HG03039 (cell line): ENCODE measurements around the gene MUSK.
"Not testable (repeated sequence)": the region's sequence is repeated elsewhere in the genome, so short reads cannot be mapped to it uniquely, and the experiment has no call there.

Experiments used
- ATAC-seq: cut with Tn5 transposase; IDR thresholded peaks from one replicate; pipeline ENCODE4 v1.9.1; 2021; ENCODE audit warnings: mild to moderate bottlenecking, moderate library complexity; ENCODE audit not compliant: unreplicated experiment

Gene MUSK

DNA sequence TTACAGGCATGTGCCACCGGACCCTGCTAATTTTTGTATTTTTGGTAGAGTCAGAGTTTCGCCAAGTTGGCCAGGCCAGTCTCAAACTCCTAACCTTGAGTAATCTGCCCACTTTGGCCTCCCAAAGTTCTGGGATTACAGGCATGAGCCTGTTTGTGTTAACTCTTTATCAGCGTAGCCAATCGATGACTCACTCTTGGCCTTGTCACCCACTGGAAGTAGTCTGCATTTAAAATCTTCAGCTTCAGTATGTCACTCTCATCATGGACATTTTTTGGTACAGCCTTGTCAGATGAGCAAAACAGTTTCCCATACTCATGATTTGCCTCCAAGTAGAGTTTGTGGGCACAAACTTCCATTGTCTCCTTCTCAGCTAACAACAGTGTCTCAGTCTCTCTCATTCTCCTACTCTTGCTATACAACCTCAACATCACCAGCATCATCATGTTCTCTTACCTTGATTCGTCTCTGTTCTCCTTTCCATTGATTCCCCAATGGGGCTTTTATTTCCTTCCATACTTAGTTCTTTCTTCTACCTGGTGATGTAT lies 22.5 kb downstream of the MUSK start:
- no peak for ATAC-seq

DNA sequence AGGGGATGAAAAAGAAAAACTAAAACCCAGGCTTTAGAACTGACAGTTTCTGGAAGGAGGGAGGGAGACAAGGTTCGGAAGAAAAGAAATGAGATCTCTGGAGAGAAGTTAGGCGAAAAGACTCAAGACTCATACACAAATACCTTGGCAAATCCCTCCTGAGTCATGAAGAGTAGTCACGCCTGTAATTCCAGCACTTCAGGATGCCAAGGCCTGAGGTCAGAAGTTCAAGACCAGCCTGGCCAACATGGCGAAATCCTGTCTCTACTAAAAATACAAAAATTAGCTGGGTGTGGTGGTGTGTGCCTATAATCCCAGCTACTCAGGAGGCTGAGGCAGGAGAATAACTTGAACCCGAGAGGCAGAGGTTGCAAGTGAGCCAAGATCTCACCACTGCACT lies 27.3 kb downstream of the MUSK start:
- ATAC-seq = not testable (repeated sequence)

DNA sequence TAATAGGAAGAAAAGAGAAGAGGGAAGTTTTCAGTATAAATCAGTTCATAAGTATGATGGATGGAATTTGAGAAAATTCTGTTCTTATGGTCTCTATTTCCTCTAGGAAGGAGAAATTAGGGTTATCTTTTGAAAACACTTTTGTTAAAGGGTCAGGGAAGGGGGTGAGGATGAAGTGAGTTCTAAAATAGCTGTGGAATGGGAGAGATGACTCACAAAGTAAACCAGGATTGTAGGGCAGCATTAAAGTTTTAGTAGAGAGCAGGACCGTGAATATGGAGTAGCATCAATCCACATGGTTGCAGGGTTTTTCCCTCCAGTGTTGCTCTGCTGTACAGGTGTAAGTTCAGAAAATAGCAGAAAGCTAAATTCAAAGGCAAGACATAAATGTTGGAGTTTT lies 32.4 kb downstream of the MUSK start:
- no peak for ATAC-seq

DNA sequence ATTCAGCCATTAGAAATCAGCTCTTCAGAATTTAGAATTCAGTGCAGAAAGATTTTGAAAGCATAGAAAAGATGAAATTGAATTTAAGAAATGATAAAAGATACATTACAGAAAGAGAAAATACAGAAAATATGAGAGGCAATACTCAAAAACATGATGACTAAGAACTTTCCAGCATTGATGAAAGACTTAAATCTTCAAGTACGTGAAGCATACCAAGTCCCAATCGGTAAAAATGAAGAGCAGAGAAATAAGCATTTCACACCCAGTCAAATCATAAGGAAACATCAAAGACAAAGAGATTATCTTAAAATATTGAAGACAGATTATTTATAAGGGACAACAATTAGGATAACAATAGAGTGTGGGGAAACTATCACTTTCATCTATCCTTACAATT lies 35.1 kb downstream of the MUSK start:
- ATAC-seq = no peak

DNA sequence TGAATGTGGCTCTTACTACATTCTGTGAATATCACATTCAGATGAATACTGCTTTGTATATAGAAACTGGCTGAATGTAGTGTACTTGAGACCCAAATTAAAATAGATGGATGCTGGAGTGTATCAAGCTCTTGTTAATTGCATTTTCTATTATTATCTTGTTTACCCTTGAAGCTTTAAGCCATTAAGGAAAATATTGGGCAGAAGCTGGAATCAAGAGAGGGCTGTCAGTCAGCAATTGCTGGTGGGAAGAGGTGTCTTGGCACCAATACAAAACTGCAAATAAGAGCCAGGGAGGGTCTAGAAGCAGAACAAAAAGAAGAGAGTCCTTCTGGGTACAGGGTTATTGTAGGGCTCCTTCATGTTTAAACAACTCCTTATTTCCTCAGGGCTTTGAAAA lies 38.8 kb downstream of the MUSK start:
- no peak for ATAC-seq

DNA sequence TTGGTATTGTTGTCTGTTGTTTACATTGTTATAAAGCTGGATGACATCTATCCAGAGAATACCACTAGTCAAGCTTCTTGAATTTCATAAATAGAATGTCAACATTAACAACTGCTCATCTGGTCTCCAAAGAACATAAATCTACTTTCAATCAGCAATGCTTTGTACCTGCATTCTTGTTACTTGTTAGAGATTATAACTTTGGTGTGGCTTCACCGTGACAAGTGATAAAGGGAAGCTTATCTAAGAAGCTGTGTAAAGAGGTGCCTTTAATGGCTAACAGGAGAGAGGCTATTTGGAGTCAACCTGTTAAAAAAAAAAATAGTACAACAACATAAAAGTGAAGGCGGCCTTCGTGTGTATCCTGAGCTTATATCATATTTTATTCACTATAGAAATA lies 41.8 kb downstream of the MUSK start:
- no peak for ATAC-seq

DNA sequence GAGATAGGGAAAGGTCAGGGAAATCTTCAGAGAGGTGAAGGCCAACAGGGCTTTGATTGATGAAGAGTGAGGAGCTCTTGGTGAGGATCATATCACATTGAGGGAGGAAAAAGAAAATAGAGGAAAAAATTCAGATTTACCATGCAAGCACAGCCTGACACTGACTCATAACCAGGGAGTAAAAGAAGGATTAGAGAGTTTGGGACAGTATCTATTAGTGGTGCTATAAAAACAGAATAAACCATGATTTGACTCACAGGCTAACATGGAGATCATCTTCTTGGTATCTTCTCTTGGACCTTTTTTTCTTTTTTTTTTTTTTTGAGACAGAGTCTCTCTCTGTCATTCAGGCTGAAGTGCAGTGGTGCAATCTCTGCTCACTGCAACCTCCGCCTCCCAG lies 44.4 kb downstream of the MUSK start:
- no peak for ATAC-seq

DNA sequence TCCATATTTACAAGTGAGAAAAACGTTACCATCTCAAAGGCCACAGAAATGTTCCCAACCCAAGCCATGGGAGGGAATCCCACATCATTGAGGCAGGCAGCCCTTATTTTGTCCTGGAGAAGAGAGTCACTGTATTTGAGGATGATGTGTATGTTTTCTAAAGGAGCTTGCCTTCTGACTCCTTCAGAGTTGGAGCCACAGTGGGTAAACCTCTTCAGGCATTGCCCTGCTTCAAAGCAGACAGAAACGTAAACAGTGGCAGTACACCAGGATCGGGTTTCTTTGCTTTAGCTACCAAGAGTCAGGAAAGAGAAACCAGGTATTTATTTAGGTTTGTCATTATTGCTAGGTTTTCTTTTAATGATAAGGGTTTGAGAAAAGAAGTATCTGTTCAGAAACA lies 45.7 kb downstream of the MUSK start:
- no peak for ATAC-seq

DNA sequence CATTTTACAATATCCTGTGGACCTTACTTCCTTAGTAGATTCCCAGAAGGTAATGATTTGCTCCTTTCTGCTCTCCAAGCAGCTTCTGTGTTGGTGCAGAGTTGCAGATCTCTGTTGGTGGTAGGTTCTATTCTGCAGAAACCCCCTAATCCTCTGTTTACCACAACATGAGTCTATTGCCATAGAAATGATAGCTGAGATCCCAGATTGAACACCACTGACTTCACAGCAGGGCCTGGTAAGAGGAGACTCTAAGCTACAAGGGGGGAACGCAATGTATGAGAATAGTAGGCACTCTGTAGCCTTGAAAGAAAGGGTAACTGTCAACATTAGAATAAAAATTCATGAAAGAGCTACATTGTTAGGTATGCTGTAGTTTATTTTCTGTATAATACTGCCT lies 59.5 kb downstream of the MUSK start:
- ATAC-seq = no peak

DNA sequence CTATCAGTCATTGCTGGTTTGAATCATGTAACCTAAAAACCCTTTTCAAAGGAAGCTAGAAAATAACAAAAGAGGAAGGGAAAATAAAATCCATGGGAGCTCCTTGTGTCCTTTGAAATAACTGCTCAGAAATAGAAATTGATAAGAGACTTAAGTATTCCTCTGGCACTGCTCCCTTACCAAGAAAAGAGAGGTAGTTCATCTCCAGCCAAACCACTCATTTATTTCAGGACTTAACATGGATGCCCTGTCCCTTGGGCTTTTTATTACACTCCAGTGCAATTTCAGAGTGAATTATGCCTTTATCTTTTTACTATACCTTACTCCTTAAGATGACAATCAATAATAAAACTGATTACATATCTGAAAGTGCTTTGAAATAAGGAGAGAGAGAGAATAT lies 61.0 kb downstream of the MUSK start:
- no peak for ATAC-seq

DNA sequence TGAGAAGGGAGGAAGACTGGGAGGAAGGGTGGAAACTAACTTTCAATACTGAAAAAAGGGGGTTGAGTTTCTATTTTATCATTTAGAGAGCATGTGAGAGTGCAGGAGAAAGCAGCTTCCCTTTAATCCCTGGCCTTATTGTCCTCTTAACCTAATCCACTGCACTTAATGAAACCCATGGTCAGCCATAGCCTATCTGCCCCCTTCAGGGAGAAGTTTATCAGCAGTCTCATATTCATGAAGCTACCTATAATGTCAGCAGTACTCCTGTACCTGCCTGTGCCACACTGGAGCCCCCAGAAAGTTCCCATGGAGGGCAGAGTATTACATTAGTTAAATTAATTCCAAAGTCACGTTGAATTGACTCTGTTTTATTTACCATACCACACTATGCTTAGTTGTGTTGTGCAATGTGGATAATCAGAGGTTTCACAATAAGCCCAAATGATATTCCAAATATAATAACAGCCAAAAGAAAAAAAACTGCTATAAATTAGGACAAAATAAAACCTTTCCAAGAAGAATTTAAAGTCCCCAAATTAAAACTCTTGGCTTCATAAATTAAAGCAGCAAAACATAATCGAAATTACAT lies 62.9 kb downstream of the MUSK start:
- no peak for ATAC-seq

DNA sequence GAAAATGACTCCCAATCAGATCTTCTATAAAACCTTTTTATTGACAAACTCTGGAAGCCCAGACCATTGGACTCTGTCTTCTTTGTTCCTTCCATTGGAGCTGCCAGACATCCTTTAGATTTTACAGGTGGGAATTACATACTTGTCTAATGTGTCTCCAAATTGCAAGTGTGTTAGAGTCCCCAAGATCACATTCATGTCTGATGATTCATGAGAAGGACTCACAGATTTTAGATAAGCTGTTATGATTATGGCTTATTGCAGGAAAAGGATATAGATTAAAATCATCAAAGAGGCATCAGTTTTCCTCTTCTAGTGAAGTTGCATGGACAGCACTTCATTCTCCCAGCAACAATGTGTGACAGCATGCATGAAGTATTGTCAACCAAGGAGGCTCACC lies 70.4 kb downstream of the MUSK start:
- no peak for ATAC-seq

DNA sequence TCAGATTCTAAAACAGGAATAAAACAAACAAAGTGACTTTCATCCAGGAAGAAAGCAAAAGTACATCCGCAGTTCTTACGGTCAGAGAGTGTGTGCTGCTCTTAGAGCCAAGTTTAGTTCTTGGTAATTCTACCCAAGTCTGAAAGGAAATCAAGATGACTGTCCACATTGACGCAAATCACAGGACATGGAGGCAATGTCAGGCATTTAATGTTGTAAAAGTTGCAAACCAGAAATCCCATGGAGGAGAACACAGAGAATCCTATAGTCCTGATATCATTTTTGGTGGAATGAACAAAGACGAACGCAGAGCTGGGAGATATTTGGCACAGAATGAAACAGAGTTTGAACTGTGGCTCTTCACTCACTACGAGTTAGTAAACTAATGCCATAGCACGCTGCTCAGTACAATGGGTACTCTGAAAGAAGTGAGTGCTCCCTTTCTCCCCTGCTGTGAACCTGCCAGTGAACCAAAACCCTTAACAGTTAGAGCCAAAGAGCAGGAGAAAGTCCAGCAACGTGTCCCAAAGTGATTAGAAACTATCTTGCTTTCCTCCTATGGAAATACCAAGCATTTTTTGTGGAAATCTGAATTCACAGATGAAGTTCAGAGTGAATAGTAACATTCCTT lies 74.3 kb downstream of the MUSK start:
- ATAC-seq = no peak

DNA sequence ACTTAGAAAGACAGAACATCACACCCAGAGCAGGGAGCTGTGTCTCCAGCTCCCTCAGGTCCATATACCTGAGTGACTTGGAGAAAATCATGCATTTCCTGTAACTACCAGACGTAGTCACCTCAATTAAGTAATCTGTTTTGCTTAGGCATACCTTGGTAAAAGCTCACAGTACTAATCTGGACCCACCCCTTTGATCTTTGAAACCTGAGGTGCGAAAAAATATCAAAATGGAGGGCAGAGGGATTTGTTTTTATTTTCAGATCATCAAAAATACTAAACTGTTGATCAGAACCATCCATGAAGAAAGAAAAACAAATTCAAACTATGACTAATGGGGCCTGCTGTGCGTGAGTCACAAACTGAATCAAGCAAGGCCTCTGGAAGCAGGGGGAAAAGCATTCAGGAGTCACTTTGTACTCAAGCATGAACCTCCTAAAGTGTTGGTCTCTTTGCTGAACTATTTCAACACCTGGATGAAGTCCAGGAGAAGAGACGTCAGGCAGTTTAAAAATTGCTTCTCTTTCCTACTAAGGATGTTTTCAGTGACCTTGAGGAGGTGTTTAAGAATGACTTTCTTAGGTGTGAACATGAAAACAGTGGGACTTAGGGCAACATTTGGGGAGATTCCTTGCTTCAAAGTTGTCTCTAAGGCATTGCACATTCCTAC lies 76.3 kb downstream of the MUSK start:
- ATAC-seq = no peak

DNA sequence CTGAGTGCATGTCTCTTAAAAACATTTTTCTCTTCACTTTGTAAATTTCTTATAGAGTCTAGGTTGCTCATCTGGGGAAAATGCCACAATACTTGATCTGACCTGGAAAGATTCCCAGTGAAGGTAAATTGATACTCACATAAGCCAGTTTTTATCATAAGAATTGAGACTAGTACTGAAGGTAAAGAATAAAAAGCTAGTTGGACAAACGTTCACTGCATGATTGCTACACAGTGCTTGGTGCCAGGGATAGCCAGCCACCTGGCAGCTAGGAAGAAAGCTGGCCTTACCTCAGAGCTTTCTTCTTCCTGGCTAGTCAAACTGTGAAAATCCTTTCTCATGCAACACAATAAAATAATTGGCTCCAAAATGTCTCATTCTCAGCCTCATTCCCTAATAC lies 77.1 kb downstream of the MUSK start:
- no peak for ATAC-seq

DNA sequence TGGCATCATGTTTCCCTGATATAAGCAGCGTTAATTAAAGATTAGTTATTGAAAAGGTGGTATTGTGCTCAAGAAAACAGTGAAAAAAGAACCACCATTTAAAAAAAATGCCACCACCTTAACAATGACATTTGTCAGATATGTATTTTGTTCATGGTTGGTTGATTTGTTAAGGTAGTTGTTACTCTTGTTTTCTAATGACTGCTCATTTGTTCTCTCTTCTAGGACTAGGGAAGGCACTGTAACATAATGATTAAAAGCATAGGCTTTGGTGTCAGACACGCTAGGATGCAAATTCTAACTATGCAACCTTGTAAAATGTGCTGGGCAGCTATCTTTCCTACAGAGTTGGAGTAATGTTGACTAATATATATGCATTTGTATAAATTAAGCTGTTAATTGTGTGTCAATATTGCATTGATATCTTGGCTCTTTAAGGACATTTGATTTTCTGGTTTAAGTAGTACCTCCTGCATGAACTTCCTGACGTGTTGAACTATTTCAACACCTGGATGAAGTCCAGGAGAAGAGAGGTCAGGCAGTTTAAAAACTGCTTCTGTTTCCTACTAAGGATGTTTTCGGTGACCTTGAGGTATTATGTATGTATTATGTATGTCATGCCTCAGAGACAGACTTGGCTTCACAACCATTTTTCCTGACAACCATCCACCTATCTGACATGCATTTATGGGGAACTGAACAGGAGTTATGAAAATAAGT lies 77.8 kb downstream of the MUSK start:
- no peak for ATAC-seq

DNA sequence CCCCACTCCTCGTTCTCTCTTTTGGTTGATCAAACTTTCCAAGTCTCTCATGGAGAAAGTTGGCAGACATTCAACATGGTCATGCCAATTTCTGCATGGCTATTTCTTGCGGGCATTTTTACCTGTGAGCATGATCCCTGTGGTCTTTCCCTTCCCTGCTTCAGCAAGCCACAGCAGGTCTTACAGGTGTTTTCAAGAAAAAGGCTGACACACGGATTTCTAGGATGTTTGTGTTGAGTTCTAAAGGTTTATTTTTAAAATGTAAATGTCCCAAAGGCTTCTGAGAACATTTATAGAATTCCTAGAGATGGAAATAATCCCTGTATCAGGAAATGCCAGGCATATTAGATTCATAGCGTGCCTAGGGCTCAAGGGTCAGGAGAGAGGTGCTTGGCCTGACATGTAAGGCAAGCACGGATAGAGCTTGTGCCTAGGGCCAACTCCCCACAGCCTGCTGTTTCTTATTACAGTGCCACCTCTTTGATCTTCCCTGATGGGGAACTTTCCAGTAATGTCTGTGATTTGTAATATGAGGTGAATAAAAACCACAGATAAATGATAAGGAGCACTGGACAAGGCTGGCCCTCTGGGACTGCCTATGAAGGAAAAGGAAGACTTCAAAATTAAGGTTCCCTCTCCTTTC lies 79.8 kb downstream of the MUSK start:
- no peak for ATAC-seq

DNA sequence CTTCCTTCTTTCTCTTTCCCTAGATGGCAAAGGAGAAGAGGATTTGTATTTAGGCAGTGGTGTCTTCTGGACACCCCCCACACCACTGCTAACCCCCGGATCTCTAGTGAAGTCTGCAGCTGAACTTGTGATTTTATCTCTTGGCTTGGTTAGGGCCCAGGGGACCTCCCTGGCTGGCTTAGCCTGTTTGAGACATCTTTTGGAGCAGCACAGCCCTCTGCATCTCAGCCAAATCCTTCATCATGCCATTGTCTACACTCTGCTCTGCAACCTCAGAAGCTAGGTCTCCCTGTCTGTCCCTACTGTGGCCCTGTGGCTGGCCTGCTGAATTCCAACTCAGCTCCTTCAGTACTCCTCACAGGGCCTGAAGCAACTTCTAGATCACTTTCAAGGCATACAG lies 81.7 kb downstream of the MUSK start:
- no peak for ATAC-seq

DNA sequence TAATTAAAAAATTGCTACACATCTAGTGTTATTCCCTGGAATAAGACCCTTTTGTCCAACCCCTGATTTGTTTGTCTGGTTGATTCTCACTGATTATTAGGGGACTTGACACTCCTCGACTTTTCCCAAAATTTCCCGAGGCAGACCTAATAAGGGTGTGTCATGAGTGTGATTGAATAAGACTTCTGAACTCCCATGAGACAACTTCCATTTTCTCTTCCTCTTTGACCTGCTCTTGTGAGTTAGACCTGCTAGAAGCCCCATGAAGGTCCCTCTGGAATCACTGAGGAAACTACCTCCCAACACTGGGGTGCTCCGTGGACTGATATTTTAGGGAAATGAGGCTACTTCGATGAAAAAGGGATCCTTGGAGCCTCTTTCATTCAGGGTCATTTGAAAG lies 83.4 kb downstream of the MUSK start:
- ATAC-seq = no peak

DNA sequence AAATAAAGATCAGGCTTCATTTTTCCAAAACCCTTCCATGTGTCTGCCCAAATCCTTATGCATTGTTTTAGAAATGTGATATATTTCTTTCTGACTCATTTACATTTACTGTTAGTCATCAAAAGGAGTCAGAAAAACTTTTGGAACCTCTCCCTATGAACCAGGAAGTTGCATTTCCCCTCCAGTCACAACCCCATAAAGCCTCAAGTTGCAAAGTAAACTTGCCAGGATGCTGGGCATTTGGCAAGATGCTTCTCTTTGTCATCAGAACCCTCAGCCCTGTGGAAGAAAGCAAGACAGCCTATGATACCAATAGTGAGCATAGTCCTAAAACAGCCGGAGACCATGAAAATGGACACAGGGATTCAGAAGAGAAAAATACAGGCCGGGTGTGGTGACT lies 84.2 kb downstream of the MUSK start:
- no peak for ATAC-seq

DNA sequence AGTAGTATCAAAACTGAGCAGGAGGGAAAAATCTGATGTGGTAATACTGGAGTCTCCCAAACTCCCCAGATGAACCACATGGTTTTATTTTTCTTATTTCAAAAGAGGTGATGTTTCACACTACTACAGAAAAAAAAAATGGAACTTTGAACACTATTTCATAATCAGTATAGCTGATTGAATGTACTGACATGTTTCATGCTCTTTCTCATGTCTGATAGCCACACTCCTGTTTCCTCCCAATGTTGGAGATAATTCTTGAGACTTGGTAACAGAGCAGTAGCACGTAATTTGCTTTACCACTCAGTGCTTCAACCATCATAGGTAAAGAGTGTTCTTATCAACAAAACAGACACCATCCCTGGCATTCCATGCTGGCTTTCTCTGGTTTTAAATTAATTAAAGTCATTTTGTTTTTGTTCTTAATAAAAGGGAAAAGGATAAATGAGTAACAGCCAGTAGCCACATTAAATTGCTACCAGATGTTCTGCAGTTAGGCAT lies 85.2 kb downstream of the MUSK start:
- ATAC-seq = no peak
